Measurements from ENCODE around the gene SLC9C2. TPM values are rescaled to one million over a fixed set of nuclear protein-coding genes. Genes with fewer than 3 reads are reported as not detected.

The SLC9C2 gene
- total RNA-seq, 1 experiment from 2014 or later, result not detected

GRCh38 chr1:173562813-173563212, 40.1 kb downstream of the SLC9C2 start:
- in situ Hi-C loops (cut with HindIII; ENCODE audit: low pct_unique_long_range_greater_than_20kb, low sequenced_read_pairs) (no loop called here), intact Hi-C loops (cut with micrococcal nuclease; ENCODE audit: unreplicated experiment) (no loop called here)
- Histone ChIP-seq H3K27me3 (ENCODE audit: control insufficient read depth, insufficient read depth, low read length) (no peaks in the 10 kb centered on the region), H3K36me3 (ENCODE audit: control insufficient read depth, insufficient read depth, low read length) (no peaks in the 10 kb centered on the region), H3K9me3 (ENCODE audit: control insufficient read depth, insufficient read depth, low read depth, low read length) (no peaks in the 10 kb centered on the region), H3K4me3 (ENCODE audit: low read depth in 2 of 2, low read length in 2 of 2) (no peak overlapping the region), H3K27ac (ENCODE audit: low read length) (no peak overlapping the region), H3K4me1 (ENCODE audit: control insufficient read depth, insufficient read depth, low read length) (no peaks in the 10 kb centered on the region)
- DNase-seq (ENCODE audit: low read depth, low spot score), result no peak
- BruUV-seq (replicated peaks), result no TSS peak
- ATAC-seq, result no peak
- ChIA-PET CTCF (no interaction called here), POLR2A (no interaction called here)
- TF ChIP-seq SIN3A (IDR thresholded peaks at IDR 0.05; ENCODE audit: borderline replicate concordance, insufficient read depth, low read depth, low read length) (no peak), POLR2AphosphoS5 (IDR thresholded peaks at IDR 0.05; ENCODE audit: low read depth, low read length) (no peak), TCF7L2 (IDR thresholded peaks at IDR 0.05; ENCODE audit: low read depth, low read length) (no peak), REST (IDR thresholded peaks at IDR 0.05; ENCODE audit: insufficient read depth in 1 of 2, low read depth in 2 of 2, low read length in 1 of 2) (no peak), CTCF (IDR thresholded peaks at IDR 0.05) (no peak; the same call in 1 of the 2 replicates)

- no peak for TF ChIP-seq POLR2AphosphoS5 (IDR thresholded peaks at IDR 0.05; ENCODE audit: low read depth, low read length)
- TF ChIP-seq TCF7L2 (IDR thresholded peaks at IDR 0.05; ENCODE audit: low read depth, low read length), result no peak
- no peak for TF ChIP-seq SIN3A (IDR thresholded peaks at IDR 0.05; ENCODE audit: borderline replicate concordance, insufficient read depth, low read depth, low read length)
- no peak for TF ChIP-seq CTCF (IDR thresholded peaks at IDR 0.05)
- no peak for TF ChIP-seq REST (IDR thresholded peaks at IDR 0.05; ENCODE audit: insufficient read depth in 1 of 2, low read depth in 2 of 2, low read length in 1 of 2)
- no peaks in the 10 kb centered on the region for H3K36me3 ChIP-seq (ENCODE audit: control insufficient read depth, insufficient read depth, low read length)
- no peaks in the 10 kb centered on the region for H3K9me3 ChIP-seq (ENCODE audit: control insufficient read depth, insufficient read depth, low read depth, low read length)
- DNase-seq (ENCODE audit: low read depth, low spot score) (no peak), ATAC-seq (no peak)
- POLR2A ChIA-PET, result no interaction called here
- H3K27ac ChIP-seq (ENCODE audit: low read length), result no peak overlapping the region
- CTCF ChIA-PET, result no interaction called here
- BruUV-seq (replicated peaks), result no TSS peak
- in situ Hi-C loops (cut with HindIII; ENCODE audit: low pct_unique_long_range_greater_than_20kb, low sequenced_read_pairs) (no loop called here), intact Hi-C loops (cut with micrococcal nuclease; ENCODE audit: unreplicated experiment) (no loop called here)
- H3K4me1 ChIP-seq (ENCODE audit: control insufficient read depth, insufficient read depth, low read length), result no peaks in the 10 kb centered on the region
- H3K4me3 ChIP-seq (ENCODE audit: low read depth in 2 of 2, low read length in 2 of 2), result no peak overlapping the region
- H3K27me3 ChIP-seq (ENCODE audit: control insufficient read depth, insufficient read depth, low read length), result no peaks in the 10 kb centered on the region
Measured at GRCh38 chr1:173561263-173561662, 41.6 kb downstream of the SLC9C2 start.

All from Panc1 (cell line).